ENCODE measurements around the gene RACGAP1. TPM values are rescaled to one million over a fixed set of nuclear protein-coding genes. Genes with fewer than 3 reads are reported as not detected.
A peak's percentile ranks its signal among the peaks of the same experiment; 100 is the strongest.

Gene RACGAP1
- total RNA-seq, 1 donor from 2014 or later = 10.8 TPM

GRCh38 chr12:49969027-49969426 is 56.3 kb downstream of the RACGAP1 start:
- Histone ChIP-seq H3K27ac (no peak overlapping the region), H3K9me3 (no peaks in the 10 kb centered on the region), H3K4me1 (peaks cover 8% of the 10 kb centered on the region), H3K36me3 (no peaks in the 10 kb centered on the region), H3K4me3 (no peak overlapping the region), H3K27me3 (no peaks in the 10 kb centered on the region)
- DNase-seq (peak; percentile 52), ATAC-seq (no peak)
- intact Hi-C loops (cut with DNase I) = loop anchor here (5.0 kb wide), 2 partner anchors 88 to 103 kb away; partner anchors contain the start of gene ASIC1
- no peak for TF ChIP-seq CTCF (IDR thresholded peaks at IDR 0.05)

DNA sequence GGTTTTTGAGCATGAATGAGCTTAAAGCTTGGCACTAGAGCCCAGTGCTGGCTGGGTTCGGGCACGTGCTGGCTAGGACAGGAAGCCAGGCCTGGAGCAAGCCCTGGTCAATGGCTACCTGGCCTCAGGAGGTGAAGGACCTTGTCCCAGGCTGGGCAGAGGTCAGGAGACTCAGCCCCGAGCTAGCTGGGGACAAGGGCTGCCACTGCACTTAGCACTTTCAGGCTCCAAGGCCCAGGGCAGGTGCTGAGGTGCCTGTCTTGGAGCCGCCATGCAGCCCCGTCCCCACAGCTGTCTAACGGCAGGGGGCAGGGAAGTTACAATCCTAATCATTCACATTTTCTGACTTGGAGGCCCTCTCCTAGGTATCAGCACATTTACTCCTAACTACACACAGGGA is 56.8 kb downstream of the RACGAP1 start:
- intact Hi-C loops (cut with DNase I) = loop anchor here (5.0 kb wide), 2 partner anchors 89 to 104 kb away; partner anchors contain the start of gene ASIC1
- TF ChIP-seq CTCF (IDR thresholded peaks at IDR 0.05) = no peak
- Histone ChIP-seq H3K9me3 (no peaks in the 10 kb centered on the region), H3K27ac (no peak overlapping the region), H3K27me3 (no peaks in the 10 kb centered on the region), H3K4me1 (peaks cover 8% of the 10 kb centered on the region), H3K36me3 (no peaks in the 10 kb centered on the region), H3K4me3 (no peak overlapping the region)
- no peak for DNase-seq
- no peak for ATAC-seq

GRCh38 chr12:49967777-49968250 is 57.5 kb downstream of the RACGAP1 start:
- Histone ChIP-seq H3K27me3 (no peaks in the 10 kb centered on the region), H3K36me3 (no peaks in the 10 kb centered on the region), H3K27ac (no peak overlapping the region), H3K4me3 (peak overlapping the region; percentile 34), H3K4me1 (peaks cover 8% of the 10 kb centered on the region), H3K9me3 (no peaks in the 10 kb centered on the region)
- TF ChIP-seq CTCF (IDR thresholded peaks at IDR 0.05) = no peak
- DNase-seq (no peak), ATAC-seq (no peak)
- intact Hi-C loops (cut with DNase I) = loop anchor here (5.0 kb wide), 2 partner anchors 89 to 104 kb away; partner anchors contain the start of gene ASIC1

- Histone ChIP-seq H3K9me3 (no peaks in the 10 kb centered on the region), H3K4me3 (peak overlapping the region; percentile 34), H3K27me3 (no peaks in the 10 kb centered on the region), H3K4me1 (peaks cover 8% of the 10 kb centered on the region), H3K27ac (no peak overlapping the region), H3K36me3 (no peaks in the 10 kb centered on the region)
- peak; percentile 89 for ATAC-seq
- intact Hi-C loops (cut with DNase I) = loop anchor here (5.0 kb wide), 2 partner anchors 90 to 105 kb away; partner anchors contain the start of gene ASIC1
- peak; percentile 75 for TF ChIP-seq CTCF (IDR thresholded peaks at IDR 0.05)
- peak; percentile 96 for DNase-seq
Measured at GRCh38 chr12:49967042-49967776, 58.1 kb downstream of the RACGAP1 start.

DNA sequence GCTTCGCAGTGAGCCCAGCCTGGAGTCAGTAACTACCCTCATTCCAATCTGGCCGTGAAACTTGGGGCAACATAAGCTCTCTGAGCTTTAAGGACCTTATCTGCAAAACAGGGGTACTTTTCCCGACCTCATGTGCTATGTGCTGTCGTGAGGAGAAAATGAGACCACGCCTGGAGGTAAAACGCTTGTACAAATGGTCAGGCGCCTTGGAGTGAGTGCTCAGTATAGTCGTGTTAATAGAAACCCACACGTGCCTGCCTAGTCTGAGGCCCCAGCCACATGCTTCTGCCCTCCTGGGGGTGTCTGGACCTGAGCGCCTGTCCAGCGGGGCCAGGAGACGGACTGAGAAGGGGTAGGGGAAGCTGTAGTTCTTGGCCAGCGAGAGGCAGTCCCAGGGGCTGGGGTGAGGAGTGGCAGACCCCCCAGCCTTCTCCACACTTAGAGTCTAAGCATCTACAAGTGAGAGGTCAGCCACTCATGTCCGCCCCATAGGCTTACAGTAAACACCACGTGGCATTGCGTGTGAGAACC is 58.7 kb downstream of the RACGAP1 start:
- no peak for TF ChIP-seq CTCF (IDR thresholded peaks at IDR 0.05)
- Histone ChIP-seq H3K27ac (no peak overlapping the region), H3K4me3 (no peak overlapping the region), H3K36me3 (no peaks in the 10 kb centered on the region), H3K4me1 (peaks cover 8% of the 10 kb centered on the region), H3K27me3 (no peaks in the 10 kb centered on the region), H3K9me3 (no peaks in the 10 kb centered on the region)
- ATAC-seq (no peak), DNase-seq (no peak)
- intact Hi-C loops (cut with DNase I) = loop anchor here (5.0 kb wide), 2 partner anchors 91 to 106 kb away; partner anchors contain the start of gene ASIC1

Data from upper lobe of right lung (tissue), 1 donor.